Hematopoietic multipotent progenitor cell treated with erythropoietin and hydrocortisone succinate and interleukin-3 and kit ligand, for 6 days (in vitro differentiated cells): ENCODE data around the gene FALEC.
"Not testable (repeated sequence)": the region's sequence is repeated elsewhere in the genome, so short reads cannot be mapped to it uniquely, and the experiment has no call there.

Experiments
- DNase-seq: peaks from one replicate; pipeline ENCODE4 v3.0.0-alpha.2; 2015

Gene FALEC

DNA sequence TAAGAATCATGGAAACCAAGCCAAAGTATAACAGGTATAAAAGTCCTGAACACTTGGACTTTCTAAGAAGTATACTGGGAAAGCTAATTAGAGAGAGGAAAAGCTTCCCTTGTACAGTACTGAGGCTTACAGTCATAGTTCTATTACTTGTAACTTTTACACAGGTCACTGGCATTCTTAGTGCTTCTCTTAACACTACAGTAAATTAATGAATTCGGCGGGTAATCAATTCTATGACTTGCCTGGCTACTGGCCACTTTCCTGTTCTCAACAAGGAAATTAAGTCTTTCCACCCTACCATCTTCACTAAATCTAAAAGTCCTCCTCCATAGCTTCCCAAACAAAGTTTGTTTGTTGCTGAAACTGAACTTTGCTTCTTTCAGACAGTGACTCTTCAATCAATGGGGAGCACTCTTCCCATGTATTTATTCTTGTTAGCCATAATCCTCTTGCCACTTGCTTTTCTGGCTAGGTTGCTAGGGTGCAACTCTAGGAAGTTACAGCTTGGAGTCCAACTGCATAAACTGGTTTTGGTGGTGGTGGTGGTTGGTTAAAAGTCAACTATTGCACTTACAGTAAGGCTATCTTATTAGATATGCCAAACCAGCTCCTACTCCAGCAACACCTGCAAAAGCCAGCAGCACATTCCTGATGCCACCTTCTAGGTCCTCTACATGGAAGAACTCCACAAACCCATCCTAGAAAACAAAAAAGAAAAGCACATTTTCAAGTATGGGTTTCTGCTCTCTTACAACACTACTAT is 61.4 kb downstream of the FALEC start:
- no peak for DNase-seq

DNA sequence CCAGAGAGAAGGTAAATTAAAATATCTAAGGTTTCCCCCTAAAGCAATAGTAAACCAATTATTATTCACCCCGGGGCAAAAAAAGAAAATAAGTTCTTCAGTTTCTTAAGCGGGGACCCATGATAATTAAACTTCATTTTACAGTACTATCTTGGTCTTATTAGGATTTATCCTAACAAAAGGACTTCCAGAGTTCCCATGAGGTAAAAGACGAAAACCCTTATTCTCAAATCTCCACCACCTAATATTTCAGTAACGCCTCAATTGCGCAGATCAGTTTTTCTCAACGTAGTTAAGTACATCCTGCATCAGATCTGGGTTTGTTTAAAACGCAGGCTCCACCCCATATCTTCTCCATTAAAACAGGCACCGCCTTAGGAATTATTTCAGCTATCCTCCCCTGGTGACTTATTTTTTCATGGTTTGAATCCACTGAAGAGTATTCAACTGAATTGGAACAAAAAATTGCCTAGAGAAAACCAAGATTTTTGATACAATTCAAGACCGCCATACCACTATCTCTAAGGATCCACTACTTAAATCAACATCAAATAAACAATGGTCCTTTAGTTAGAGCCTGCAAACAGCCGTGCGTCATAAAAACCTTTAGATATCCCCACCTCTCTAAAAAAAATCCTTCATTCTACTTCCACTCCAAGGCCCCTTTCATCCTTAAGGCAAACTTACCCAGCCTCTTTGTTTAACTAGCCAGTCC is 62.2 kb downstream of the FALEC start:
- peak; percentile 56 for DNase-seq

DNA sequence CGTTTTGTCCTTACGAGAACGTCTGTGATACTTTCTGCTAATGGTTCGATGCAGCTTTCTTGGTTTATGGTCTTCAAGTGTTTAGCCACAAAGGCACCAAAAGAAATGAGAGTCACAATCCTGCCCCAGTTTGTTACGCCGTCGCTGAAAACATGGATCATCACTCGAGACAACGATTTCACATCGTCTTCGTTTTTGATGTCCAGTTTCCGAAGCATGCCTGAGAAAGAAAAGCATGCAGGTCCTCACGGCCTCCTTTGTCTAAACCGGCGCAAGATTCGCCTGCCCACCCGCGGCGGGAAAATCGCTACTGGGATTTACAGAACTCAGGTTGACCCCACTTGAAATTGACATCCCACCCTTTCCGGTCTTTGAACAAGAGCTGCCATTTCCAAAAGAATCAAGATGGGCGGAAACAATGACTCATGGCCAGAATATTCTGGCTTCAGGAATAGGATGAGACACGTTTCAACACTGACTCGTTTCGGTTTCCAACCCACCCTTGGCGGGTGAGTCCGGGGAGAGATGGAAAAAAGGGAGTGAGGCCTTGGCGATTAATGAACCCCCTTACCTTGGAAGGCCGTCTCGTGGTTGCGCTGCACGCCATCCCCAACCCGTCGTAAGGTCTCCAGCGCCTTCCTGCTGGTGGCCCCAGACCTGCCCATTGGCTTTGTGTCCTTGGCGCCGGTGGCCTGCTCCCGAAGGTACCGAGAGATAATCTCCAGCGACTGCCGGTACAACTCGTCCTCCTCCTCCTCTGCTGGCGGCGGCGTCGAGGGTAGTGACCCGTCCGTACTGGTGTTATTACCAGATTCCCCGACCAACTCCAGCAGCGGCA is 62.9 kb downstream of the FALEC start:
- DNase-seq, result peak; percentile 70

- DNase-seq, result peak; percentile 98
Observed at GRCh38 chr1:150579110-150579944, 63.8 kb downstream of the FALEC start, which contains the start of gene MCL1. Gene MCL1 (minus strand): TSS chr1:150579610. CDS start chr1:150579530, 80 bp downstream.

DNA sequence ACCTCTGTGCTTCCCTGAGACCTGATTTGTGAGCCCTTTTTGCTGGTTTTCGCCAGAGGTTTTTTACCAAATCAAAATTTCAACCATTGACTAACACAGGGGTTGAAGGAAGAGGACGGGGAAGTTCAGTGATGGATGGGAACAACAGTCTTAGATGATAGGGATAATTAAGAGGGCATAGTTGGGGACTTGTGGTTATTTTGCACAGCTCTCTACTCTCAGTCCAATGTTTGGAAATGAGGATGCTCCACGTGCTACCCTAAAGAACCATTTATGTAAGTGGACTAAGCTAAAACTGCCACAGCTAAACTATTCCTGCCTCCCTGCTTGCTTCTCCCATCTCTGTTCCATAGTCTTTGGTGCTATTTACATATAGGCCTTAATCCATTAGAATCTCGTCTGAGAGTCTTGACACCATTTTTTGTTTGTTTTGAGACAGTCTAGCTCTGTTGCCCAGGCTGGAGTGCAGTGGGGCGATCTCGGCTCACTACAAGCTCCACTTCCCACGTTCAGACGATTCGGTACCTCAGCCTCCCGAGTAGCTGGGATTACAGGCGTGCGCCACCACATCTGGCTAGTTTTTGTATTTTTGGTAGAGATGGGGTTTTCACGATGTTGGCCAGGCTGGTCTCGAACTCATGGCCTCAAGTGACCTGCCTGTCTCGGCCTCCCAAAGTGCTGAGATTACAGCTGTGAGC is 64.5 kb downstream of the FALEC start:
- DNase-seq, result no peak

DNA sequence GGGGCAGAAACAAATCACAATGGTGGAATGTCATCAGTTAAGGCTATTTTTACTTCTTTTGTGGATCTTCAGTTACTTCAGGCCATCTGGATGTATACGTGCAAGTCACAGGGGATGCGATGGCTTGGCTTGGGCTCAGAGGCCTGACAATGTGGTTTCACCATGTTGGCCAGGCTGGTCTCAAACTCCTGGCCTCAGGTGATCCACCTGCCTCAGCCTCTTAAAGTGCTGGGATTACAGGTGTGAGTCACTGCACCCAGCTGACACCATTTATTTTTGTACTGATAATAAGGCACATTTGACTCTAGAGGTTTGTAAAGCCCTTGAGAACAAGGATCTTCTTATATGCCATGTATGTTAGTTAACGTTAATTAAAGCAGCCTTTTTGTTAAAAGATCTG is 65.4 kb downstream of the FALEC start:
- not testable (repeated sequence) for DNase-seq

DNA sequence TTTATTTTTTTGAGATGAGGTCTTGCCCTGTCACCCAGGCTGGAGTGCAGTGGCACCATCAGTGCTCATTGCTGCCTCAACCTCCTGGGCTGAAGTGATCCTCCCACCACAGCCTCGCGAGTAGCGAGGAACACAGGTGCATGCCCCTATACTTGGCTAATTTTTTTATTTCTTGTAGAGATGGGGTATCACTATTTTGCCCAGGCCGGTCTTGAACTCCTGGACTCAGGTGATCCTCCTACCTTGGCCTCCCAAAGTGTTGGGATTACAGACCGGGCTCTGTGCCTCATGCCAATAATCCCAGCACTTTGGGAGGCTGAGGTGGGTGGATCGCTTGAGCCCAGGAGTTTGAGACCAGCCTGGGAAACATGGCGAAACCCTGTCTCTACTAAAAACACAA is 65.9 kb downstream of the FALEC start:
- DNase-seq, result not testable (repeated sequence)

DNA sequence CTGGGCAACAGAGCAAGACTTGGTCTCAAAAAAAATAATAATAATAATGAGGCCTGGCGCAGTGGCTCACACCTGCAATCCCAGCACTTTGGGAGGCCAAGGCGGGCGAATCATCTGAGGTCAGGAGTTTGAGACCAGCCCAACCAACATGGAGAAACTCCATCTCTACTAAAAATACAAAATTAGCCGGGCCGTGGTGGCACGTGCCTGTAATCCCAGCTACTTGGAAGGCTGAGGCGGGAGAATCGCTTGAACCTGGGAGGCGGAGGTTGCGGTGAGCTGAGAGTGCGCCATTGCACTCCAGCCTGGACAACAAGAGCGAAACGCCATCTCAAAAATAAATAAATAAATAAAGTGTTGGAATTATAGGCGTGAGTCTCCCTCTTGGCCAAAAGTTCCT is 66.4 kb downstream of the FALEC start:
- not testable (repeated sequence) for DNase-seq

DNA sequence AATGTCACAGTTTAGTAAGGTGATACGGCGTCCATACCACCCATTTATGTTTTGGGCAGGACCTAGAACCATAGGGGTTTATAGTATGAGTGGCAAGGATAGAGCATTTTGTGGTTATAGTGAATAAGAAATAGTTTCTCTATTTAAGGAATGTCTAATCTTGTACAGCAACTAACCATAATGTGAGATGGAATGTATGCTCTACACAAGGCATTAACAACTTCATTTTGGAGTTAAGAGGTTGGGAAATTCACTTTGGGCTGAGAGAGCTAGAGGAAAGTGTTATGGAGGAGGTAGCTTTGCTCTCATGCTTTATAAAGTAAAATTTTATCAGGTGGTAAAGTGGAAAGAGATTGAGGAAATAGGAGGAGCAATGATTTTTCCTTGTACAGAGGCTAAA is 66.8 kb downstream of the FALEC start:
- DNase-seq, result no peak
